Measurements from ENCODE around the gene RALGAPB. TPM values are rescaled to one million over a fixed set of nuclear protein-coding genes. Genes with fewer than 3 reads are reported as not detected.

Gene RALGAPB
- polyA plus RNA-seq, 3 donors = 33.7 to 36.5 (median 35.0) TPM

DNA sequence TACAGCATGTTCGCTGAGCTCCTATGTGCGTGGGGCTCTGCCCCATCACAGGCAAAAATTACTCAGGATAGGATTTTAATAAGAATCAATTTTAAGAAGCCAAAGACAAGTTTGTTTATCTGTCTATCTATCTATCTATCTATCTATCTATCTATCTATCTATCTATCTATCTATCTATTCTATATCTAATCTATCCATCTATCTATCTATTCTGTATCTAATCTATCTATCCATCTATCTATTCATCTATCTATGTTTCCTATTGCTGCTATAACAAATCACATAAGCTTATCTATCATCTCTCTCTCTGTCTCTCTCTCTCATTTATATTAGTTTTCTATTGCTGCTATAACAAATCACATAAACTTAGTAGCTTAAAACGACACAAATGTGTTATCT is 130.6 kb downstream of the RALGAPB start:
- DNase-seq (ENCODE audit: low read depth in 3 of 3, low spot score in 2 of 3) = no peak

DNA sequence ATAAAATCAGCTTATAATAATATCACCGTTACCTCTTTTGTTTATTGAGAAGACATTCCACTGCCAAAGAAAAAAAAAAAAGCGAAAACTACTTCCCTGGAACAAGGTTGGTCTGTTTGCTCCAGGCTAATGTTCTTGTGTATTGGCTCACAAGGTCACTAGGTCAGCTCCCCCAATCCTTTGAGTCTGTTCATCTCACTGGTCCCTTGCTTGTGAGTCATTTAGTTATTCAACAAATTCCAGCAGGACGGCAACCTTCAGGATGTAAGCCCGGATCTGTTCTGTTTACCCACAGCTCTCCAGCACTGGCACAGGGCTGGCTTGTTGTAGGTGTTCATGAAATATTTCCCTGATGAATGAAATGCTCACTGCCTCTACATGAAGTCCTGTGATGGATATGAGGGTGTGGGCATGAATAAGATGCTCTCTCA is 132.2 kb downstream of the RALGAPB start:
- DNase-seq (ENCODE audit: low read depth in 3 of 3, low spot score in 2 of 3) = no peak

DNA sequence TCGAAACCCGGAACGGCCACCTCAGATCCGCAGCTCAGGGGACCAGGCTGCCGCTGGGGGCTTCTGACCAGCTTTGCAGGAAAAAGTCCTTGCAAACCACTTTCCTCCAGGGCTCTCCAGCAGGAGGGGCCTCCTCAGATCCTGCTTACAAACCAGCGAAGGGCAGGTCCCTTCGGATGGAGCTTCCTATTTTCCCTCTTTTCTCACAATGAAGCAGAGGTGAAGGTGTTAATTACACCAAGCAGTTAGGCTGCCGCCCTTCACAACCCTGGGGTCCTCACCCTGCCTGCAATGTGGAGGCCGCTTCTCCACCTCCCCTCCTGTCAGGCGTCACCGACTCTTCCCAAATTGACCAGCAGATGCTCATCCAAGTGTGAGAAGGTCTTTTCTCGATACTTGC is 134.7 kb downstream of the RALGAPB start:
- no peak for DNase-seq (ENCODE audit: low read depth in 3 of 3, low spot score in 2 of 3)

DNA sequence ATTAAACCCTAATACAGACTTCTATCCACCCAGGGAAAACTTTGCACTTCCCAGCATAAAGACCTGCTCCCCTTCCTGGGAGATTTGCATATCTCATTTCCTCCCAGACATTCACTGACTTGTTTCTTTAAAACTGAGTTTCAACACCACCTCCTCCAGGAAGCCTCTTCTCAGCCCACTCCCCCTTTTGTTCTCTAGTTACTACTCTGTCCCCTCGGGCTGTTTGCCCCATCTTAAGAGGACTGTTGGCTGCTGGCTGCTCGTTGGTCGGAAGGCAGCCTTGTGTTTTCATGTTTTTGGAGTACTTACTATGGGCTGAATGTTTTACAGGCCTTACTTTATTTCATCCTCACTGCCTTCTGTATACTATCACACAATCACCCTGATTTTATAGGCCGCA is 135.5 kb downstream of the RALGAPB start:
- DNase-seq (ENCODE audit: low read depth in 3 of 3, low spot score in 2 of 3) = no peak

DNA sequence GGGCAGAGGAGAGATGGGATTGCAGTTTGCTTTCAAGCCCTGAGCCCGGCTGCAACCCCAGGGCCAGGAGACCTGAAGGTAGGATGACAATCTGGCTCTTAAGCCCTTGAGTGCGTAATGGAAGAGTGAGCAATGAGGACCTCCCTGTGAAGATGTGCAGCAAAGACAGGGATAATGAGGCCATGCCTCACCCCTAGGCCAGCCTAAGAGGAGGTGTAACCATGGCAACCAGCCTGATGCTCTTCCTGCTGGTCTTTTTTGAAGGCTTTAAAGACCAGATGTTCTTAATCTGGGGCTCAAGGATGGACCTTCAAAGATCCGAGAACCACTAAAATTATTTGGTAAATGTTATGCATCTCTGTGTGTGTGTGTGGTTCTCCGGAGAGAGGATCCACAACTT is 137.2 kb downstream of the RALGAPB start:
- no peak for DNase-seq (ENCODE audit: low read depth in 3 of 3, low spot score in 2 of 3)

DNA sequence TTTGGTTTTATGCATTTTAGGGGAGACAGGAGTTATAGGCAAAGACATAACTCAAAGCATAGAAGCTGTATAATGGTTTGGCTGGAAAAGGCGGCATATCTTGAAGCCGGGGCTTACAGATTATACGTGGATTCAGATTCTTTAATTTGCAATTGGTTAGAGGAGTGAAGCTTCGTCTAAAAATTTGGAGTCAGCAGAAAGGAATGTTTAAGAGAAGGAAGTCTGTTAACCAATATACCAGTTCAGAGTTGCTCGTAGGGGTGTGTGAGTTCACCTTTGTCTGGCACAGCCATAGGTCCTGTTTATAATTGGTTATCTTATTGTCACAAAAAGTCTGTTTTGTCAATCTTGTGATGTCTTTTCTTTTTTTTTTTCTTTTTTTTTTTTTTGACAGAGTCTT is 137.9 kb downstream of the RALGAPB start:
- DNase-seq (ENCODE audit: low read depth in 3 of 3, low spot score in 2 of 3) = no peak

DNA sequence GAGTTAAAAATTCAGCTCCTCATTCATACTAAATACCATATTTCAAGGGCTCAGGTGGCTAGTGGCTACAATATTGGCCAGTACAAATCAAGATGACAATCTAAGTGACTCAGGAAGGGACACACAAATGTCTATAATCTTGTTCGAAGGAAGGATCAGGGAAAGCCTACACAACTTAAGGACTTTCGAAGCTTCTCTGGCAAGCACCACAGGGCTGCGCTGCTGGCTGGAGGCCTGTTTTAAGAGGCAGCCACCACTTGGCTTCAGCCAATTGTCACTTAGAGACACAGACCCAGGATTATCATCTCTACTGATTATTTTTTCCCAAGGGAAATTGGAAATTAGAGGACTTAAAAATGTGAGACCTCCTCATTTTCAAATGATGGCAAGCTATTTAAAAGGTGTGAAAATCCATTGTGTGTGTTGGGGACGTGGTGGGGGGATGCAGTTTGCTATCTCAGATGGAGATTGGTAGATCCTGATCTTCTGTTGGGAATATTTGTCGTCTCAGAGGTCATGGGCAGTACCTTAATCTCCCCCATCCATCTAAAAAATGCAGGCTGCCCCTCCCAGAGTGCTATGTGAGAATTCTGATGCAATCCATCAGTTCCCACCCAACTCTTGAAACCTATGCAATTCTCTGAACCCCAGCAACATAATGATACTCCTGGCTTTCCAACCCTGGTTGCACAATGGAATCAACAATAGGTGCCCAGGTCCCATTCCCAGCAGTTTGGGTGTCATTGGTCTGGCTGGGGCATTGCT is 140.3 kb downstream of the RALGAPB start:
- no peak for DNase-seq (ENCODE audit: low read depth in 3 of 3, low spot score in 2 of 3)

DNA sequence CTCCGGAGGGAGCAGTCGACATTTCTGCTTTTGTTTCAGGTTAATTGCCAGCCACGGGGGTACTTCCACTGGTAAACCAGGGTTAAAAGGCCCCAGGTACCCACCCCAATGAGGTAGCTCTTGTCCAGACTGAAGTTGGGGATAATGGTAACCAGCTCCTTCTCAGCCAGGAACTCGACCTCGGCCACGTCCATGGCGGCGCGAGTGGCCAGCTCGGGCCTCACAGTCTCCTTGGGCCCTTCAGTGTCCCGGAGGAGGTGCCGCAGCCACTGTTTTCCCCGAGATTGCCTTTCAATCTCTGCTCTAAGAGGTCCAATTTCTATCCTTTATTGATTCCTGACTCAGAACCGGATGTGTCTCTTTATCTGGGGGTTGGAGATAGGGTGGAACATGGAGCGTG is 142.6 kb downstream of the RALGAPB start:
- no peak for DNase-seq (ENCODE audit: low read depth in 3 of 3, low spot score in 2 of 3)

DNA sequence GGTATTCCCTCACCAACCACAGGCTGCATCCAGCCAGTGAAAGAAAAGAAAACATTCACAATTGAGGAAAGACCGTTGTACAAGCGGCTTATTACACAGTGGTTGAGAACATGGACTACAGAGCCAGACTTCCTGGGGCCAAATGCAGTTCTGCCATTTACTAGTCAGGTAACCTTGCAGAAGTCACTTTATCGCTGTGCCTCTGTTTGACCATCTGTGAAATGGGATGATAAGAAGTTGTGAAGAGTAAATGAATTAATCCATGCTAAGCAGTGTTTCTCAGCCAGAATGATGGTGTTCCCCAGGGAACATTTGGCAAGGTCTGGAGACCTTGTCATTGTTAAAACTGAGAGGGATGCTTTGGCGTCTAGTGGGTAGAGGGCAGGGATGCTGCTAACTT is 143.8 kb downstream of the RALGAPB start:
- DNase-seq (ENCODE audit: low read depth in 3 of 3, low spot score in 2 of 3) = no peak

DNA sequence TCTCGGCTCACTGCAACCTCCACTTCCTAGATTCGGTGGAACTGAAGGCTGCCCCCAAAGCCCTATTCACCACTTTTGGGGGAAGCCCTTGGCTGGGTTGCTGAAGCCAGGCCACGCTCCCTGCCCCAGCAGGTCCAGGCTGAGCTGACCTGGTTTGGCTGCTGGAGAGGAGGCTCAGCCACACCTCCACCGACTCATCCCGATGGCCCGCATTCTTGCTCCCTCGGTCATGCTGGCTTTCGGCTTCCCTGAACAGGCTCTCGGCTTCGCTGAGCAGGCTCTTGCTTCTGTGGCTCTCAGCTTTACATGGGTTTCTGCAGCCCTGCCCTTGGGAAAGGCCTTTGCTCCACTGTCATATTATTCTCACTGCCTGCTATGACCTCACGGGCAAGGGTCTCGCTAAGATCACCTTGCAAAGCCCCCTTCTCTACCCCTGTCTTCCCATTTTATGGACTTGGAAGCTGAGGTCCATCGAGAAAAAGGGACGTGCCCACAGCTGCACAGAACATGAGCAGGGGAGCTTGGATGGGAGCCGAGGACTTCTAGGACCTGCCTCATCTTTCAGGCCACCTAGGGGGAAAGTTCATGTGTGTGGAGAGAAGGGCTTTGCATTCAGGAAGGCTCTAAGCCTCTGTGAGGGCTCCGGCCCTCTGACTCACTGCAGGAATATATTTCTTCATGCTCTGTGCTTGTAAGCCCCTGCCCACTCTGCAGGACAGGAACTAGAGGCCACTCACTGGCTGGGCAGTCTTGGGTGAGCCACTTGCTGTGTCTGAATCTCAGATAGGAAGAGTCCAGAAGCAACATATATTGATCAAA is 144.6 kb downstream of the RALGAPB start:
- no peak for DNase-seq (ENCODE audit: low read depth in 3 of 3, low spot score in 2 of 3)

DNA sequence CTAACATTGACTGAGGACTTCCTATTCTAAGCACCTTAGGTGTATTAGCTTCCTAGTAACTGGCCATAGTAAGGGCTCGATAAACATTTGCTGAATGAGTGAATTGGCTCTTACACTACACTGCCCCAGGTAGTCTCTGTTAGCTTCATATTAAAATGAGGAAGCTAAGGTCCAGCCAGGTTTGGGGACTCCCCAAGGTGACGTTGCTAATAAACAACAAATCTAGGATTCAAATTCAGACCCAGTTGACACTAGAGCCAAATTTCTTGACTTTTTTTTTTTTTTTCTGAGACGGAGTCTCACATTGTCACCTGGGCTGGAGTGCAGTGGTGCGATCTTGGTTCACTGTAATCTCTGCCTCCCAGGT is 145.2 kb downstream of the RALGAPB start:
- DNase-seq (ENCODE audit: low read depth in 3 of 3, low spot score in 2 of 3) = no peak

DNA sequence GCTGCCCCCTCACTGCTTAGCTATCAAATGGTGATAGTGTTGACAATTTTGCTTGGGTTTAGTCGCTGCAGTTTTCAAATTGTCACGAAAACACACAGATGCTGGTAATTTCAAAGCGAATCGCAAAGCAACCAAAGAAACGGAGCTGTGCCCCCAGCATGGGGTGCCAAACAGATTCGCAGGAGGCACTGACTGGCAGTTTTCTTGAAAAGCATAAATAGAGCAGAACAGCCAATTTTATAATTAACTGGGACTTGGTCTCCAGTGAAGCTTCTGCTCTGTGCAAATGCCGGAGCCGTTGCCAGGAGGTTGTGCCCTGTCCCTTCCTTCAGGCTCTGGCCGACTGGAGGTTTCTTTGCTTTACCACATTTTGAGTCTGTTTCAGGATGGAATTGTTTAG is 147.8 kb downstream of the RALGAPB start:
- no peak for DNase-seq (ENCODE audit: low read depth in 3 of 3, low spot score in 2 of 3)

DNA sequence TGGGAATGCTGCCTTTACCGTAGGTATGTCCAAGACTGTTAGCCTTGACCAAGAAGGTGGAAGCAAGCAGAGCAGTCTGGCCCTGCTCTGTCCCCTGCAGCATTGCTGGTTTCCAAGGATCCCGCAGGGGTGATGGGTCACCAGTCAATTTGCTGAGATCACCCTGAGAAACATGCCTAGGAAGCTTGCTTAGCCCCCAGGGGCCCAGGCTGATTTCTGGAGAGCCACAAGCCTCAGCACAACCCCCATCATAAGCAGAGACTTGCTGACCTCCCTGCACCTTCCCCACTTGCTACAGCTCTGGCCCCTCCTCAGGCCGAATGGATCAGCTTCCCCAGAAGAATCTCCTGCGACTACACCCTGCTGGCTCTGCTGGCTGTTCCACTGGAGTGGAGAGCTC is 150.4 kb downstream of the RALGAPB start:
- DNase-seq (ENCODE audit: low read depth in 3 of 3, low spot score in 2 of 3) = no peak

DNA sequence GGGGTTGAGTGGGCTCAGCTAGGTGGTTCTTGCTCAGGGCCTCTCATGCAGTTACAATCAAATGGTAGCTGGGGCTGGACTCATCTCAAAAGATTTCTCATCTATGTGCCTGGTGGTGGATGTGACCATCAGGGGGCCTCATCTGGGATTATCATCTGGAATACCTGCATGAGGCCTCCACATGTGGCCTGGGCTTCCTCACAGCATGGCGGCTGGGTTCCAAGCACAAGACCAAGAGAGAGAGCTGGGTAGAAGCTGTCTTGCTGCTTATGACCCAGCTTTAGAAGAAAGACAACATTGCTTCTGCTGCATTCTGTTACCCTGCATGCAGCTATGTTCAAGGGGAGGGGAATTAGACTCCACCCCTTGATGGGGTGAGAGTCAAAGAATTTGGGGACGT is 151.4 kb downstream of the RALGAPB start:
- no peak for DNase-seq (ENCODE audit: low read depth in 3 of 3, low spot score in 2 of 3)

DNA sequence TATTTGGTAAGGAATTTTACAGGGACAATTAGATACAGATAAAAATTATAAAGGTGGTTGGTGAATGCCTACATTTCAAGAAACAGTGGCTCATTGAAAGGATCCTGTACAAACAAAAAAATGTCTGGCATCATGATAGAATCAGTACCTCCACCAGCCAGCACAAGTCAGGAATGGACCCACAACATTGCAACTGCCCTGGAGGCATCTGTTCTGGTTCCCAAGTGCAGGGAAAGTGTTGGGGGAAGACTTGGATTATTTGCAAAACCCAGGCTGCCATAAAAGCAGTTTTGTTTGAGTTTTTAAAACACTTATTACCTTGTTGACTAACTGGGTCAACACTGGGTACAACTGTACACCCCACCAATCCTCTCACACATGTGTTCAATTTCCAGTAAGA is 153.3 kb downstream of the RALGAPB start:
- DNase-seq (ENCODE audit: low read depth in 3 of 3, low spot score in 2 of 3) = no peak

DNA sequence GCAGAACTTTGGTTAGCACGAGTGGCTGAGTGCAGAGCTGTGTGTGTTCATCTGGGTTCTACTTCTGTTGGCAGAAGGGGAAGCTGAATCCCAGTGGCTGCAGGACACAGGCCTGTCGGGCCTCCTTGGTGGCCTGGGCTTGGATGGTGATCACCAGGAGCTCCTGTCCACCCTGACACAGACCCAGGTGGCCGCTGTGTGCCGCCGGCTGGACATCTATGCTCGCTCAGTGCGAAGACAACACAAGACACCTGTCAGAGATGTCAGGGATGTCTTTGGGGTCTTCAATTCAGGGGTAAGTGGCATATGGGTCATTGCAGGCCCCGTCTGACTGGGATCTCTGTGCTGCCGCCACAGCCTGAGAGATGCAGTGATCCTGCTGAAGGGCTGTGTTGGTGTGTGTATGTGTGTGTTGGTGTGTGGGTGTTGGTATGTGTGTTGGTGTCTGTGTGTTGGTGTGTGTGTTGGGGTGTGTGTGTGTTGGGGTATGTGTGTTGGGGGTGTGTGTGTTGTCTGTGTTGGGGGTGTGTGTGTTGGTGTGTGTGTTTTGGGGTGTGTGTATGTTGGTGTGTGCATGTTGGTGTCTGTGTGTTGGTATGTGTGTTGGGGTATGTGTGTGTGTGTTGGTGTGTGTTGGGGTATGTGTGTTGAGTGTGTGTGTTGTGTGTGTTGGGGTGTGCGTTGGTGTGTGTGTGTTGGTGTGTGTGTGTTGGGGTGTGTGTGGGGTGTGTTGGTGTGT is 154.4 kb downstream of the RALGAPB start:
- no peak for DNase-seq (ENCODE audit: low read depth in 3 of 3, low spot score in 2 of 3)

Other genes starting within 250 kb of the RALGAPB start
- 1 to 10 TPM; 1.9 to 2.9 (median 2.3) TPM for gene KIAA1755, start 212.1 kb upstream of the RALGAPB start, polyA plus RNA-seq (ENCODE audit: insufficient read length in 3 of 3)
- 1 to 10 TPM in 1 of 3 donors, under 1 TPM in 1, not detected in 1; 0.44 to 1.0 TPM for gene BPI, start 168.7 kb upstream of the RALGAPB start, polyA plus RNA-seq (ENCODE audit: insufficient read length in 3 of 3)
- gene LBP, start 126.4 kb upstream of the RALGAPB start, polyA plus RNA-seq (ENCODE audit: insufficient read length in 3 of 3) = not detected
- 10 to 100 TPM; 26.7 to 64.9 (median 28.8) TPM for gene SNHG17, start 37.5 kb upstream of the RALGAPB start, polyA plus RNA-seq (ENCODE audit: insufficient read length in 3 of 3)
- not detected for gene ADIG, start 108.4 kb downstream of the RALGAPB start, polyA plus RNA-seq (ENCODE audit: insufficient read length in 3 of 3)
- 1 to 10 TPM in 1 of 3 donors, under 1 TPM in 2; 0.26 to 1.3 (median 0.60) TPM for gene ARHGAP40, start 129.0 kb downstream of the RALGAPB start, polyA plus RNA-seq (ENCODE audit: insufficient read length in 3 of 3)

Measured in right renal cortex interstitium (tissue), 3 donors.